Activated T-helper 9 cell treated with anti-CD3 and anti-CD28 coated beads, Interleukin-2, amount 50 U/mL, for 16 hours (primary cell): Measurements from ENCODE around the gene ALPP.
"Not testable (repeated sequence)": the region's sequence is repeated elsewhere in the genome, so short reads cannot be mapped to it uniquely, and the experiment has no call there.

Experiments
- DNase-seq: peaks from one replicate; pipeline ENCODE4 v3.0.0-alpha.2; 2020; ENCODE audit warnings: low read depth

Gene ALPP

DNA sequence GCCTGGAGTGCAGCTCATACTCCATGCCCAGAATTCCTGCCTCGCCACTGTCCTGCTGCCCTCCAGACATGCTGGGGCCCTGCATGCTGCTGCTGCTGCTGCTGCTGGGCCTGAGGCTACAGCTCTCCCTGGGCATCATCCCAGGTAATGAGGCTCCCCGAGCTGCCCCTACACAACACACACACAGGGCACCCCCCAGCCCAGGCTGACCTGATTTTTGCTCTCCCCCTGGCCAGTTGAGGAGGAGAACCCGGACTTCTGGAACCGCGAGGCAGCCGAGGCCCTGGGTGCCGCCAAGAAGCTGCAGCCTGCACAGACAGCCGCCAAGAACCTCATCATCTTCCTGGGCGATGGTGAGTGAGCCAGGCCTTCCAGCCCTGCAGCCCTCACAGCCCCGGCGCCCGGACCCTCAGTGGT, at the start of gene ALPP:
Gene ALPP, plus strand, starts transcription at position 17 of the 417 bp plus-strand sequence. Its CDS starts 52 bp downstream, at position 69.
- not testable (repeated sequence) for DNase-seq

DNA sequence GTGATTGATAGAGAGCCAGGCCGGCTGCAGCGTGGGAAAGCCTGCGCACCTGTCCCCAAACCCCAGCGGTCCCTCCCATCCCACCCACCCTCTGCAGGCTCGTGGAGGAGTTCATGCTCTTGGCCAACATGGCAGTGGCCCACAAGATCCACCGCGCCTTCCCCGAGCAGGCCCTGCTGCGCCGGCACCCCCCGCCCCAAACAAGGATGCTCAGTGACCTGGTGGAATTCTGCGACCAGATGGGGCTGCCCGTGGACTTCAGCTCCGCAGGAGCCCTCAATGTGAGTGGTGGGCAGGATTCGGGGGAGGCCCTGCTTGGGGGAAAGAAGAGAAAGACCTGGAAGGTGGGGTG, 48.9 kb upstream of the ALPP start:
- DNase-seq: no peak

DNA sequence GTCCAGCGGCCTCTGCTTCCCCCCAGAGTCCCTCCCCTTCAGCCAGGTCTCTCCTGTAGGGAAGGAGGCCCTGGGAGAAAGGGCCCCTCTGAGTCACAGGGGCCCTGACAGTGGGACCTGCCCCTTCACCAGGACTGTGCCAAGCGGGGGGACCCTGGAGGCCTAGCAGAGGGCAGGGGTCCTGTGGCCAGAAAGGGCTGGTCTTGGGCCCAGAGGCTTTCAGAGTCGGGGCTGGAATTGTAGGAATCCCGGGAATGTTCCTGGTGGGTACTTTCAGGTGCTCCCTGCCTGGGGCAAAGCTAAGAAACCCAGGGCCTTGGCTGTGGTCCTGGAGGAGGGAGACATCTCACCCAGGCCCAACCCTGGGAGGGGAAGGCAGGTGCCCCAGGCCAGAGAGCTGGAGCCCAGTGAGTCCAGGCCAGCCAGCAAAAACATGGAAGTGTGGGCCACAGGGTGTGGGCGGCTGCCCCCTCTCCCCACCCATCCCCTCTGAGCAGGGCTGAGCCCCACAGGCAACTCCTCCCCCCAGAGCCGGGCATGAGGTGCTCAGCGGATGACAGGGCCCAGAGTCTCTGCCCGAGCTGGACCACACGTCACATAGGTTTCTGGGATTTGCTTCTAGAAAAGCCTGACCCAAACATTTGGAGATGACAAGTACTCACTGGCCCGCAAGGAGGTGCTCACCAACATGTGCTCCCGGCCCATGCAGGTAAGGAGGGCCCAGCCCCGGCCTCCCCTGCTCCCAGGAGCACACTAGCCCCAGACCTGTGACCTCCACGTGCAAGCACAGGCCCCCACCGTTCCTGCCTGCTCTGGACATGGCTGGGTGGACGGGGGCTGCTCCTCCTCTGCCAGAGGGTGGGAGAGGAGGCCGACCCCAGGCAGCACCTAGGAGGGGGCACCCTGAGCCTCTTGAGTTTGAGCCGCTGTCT, 48.2 kb upstream of the ALPP start:
- DNase-seq: no peak

DNA sequence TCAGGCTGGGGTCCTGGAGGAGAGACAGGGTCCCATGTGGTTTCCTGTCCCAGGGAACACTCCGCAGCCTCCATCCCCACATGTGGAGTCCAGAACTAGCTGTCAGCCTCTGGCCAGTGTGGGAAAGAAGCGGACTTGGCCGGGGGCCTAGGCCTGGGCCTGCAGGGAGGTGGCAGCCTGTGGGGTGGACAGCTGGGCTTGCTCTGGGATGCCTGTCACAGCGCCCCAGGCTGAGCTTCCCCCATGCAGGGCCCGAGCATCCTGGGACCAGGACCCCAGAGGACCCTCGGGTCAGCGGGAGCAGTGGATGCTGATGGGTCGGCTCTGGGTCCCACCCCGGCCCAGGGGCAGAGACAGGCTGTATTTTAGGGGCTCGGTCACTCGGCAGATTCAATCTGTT, 47.5 kb upstream of the ALPP start:
- not testable (repeated sequence) for DNase-seq

DNA sequence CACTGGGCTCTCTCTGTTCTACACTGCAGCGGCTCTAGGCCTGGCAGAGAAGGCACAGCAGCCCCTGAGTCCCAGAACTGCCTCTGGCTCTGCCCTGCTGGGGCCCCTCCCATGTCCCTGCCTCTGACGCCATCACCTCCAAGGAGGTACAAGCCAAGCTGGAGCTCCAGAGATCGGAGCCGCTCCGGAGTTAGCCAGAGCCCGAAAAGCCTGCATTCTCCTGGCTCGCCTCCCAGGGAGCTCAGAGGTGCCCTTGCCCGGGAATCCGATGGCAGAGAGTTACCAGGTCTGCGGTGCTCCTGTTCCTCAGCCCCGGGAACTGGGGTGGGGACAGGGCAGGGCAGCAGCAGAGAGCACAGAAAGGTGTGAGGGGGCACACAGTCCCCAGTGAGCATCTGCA, 46.9 kb upstream of the ALPP start:
- not testable (repeated sequence) for DNase-seq

DNA sequence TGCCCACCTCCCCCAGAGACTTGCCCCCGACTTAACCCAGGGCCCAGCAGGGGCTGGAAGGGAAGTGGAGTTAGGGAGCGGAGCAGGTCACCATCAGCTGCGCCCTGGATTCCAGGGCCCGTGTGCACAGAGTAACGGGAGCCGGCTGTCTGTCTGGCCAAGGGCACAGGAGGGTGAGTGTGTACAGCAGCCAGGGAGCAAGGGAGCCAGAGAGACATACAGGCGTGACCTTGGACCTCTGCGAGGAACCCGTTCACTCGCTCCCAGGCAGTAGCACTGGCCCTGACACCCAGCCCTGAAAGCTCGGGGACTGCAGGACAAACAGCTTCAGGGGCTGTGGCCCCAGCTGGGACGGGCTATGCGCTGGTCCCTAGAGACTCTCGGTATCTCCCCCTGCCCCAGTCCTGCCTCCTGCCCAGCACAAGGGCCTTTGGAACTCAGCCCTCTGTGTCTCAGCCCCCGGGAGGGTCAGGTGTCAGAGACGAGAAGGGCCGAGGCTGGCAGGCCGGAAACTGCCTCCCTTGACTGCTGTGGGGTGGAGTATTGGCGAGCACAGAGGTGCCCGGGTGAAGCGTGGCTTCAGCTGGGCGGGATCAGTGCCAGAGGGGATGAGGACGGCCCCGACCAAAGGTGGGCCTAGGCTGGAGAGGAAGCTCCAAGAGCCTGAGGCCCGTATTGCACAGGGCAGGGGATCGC, 46.2 kb upstream of the ALPP start:
- DNase-seq: not testable (repeated sequence)

DNA sequence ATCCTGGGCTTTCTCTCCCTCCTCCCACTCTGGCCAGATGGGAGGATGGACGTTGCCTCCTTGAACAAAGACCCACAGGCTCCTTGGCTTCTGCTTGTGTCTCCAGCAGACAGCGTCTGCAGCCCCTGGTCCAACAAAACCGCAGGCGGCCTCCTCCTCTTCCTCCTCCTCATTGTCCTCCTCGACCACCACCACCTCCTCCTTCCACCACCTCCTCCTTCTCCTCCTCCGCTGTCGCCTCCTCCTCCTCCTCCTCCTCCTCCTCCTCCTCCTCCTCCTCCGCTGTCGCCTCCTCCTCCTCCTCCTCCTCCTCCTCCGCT, 45.7 kb upstream of the ALPP start:
- no peak for DNase-seq

DNA sequence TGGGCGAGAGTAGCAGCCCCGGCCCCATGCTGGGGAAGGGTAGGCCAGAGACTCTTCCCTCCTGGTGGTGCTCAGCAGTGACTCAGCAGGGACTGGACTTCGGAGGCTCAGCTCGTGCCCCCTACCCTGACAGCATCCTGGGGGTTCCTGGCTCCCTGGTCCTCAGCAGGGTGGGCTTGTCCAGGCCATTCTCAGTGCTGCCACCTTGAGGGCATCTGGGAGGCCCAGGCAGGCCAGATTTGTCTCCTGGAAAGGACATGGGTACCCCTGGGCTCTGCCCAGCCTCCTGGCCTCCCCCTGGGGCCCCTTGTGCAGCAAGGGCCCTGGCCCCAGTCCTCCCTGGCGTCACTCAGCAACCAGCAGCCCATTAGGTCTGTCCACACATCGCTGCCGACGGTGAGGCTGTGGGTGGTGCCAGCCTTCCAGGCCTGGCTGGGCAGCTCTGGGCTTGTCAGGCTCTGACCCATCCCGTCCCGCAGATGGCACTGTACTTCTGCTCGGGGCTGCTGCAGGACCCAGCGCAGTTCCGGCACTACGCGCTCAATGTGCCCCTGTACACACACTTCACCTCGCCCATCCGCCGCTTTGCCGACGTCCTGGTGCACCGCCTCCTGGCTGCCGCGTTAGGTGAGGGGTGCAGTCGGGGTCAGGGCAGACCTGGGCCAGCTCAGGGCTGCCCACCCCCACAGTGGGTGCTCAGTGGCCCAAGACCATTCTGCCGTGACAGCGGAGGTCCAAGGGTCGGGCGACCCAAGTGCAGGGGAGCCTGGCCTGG, 45.0 kb upstream of the ALPP start:
- no peak for DNase-seq

DNA sequence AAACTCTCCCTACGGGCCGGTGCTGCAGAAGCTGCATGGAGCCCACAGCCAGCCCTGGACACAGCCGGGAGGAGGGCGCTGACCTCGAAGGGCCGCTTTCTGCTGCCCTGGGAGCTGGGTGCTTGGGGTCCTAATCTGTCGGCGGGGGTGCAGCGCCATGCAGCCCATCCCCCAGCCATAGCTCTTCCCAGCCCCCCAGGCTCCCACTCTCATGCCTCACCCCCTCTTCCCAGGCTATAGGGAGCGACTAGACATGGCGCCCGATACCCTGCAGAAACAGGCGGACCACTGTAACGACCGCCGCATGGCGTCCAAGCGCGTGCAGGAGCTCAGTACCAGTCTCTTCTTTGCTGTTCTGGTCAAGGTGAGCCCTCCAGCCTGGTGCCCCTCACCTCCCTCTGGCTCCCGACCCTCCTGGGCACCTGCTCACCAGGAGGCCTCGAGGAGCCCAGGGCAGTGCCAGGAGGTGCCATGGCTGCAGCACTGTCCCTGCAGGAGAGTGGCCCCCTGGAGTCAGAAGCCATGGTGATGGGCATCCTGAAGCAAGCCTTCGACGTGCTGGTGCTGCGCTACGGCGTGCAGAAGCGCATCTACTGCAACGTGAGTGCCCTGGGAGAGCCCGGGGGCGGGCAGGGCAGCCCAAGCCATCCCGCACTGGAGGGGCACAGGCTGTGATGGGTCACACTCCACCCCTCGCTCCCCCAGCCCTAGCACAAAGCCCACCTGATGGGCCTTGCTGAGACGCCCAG, 44.2 kb upstream of the ALPP start:
- not testable (repeated sequence) for DNase-seq

DNA sequence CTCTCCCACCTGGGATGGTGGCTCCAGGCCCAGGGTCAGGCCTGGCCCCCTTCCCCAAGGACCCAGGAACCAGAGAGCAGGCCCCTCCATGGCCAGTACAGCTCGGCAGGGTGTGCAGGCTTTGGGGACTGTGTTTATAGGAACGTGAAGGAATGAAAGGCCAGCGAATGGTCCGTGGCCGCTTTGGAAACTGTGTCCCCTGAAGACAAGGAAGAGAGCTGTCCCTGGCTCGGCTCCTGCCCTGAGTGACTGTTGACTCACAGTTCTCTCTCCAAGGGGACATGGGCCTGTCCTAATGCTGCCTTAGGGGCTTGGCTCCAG, 43.7 kb upstream of the ALPP start:
- not testable (repeated sequence) for DNase-seq

DNA sequence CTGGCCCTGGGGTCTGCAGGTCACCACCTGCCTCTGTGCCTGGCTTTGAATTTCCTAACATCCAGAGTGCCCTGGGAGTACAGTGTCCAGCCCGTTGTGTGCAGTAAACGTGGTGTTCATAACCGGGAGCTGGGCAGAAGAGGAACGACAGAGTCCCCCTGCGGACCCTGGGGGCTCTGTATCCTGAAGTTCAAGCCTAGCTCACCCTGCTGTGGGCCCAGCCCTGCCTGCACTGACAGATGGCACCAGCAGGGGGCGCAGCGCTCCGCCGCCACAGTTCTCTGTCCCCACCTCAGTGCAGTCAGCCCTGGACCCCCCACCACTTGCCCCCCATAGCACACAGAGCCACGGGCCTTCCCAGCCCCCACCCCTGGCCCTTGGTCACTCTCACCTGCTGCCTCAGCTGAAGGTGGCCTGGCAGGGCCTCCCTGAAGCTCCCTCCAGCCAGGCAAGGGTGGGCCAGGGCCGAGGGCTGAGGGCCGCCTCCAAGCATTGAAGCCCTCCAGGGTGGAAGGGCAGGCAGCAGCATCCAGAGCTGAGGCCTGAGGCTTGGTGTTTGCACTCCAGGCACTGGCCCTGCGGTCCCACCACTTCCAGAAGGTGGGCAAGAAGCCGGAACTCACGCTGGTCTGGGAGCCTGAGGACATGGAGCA, 43.2 kb upstream of the ALPP start:
- not testable (repeated sequence) for DNase-seq

DNA sequence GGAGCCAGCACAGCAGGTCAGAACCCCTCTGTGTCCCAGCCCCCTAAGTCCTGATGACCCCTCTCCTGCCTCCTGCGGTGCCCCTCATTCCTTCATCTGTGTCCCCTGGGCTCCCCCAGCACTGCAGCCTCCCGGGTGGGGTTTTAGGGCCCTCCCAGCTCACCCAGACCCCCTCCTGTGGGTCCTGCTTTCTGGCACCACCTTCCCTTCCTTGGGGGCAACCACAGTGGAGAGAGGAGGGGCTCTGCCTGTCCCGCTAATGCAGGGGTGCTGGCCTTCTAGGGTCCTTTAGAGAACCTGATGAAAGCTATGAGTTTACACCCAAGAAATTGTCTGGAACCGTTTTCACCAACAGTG, 42.7 kb upstream of the ALPP start:
- DNase-seq: no peak

DNA sequence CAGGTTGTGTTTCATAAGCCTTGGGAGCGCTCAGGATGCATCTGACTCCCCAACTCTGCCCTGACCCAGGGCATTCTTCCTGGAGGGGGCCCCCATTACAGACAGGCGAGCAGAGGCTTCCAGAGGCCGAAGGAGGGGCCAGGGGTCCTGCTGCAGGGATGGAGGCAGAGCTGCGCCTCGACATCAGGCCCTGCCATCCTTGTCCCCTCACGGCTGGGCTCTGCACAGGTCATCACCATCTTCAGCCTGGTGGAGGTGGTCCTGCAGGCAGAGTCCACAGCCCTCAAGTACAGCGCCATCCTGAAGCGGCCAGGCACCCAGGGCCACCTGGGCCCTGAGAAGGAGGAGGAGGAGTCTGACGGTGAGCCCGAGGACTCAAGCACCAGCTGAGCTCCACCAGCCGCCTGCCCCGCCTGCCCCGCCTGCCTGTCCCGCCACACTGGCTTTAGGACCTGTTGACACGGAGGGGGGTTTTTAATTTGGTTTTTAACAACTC, 42.3 kb upstream of the ALPP start:
- no peak for DNase-seq

DNA sequence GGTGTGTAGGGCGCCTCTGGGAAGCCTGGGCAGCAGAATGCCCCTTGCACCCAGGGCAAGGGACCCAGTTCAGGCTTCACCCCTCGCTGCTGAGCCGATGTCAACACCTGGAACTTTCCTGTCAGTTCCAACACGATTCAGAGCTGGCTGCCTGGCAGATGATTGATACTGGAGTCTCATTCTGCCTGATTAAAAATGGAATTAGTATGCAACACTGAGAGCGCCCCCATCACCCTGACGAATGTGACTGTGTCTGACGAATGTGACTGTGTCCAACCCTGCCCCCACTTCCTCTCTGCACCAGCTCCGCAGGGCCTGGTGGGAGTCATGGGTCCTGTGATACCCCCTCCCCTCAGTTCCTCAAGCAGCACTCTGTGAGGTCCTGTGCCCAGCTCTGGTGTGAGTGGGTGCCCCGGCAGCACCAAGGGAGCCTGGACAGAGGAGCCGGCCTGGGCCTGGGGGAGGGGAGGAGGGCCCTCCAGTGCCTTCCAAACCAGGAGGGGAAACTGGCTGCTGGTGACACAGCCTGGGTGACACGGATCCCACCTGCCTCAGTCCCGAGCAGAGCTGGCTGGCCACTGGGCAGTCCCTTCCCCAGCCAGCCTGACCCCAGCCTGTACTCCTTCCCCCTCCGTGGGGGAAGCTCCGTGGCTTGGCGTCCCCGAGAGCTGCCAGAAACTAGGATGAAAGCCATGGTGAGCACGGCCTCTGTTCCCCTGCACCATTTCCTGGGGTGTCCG, 41.4 kb upstream of the ALPP start:
- no peak for DNase-seq

DNA sequence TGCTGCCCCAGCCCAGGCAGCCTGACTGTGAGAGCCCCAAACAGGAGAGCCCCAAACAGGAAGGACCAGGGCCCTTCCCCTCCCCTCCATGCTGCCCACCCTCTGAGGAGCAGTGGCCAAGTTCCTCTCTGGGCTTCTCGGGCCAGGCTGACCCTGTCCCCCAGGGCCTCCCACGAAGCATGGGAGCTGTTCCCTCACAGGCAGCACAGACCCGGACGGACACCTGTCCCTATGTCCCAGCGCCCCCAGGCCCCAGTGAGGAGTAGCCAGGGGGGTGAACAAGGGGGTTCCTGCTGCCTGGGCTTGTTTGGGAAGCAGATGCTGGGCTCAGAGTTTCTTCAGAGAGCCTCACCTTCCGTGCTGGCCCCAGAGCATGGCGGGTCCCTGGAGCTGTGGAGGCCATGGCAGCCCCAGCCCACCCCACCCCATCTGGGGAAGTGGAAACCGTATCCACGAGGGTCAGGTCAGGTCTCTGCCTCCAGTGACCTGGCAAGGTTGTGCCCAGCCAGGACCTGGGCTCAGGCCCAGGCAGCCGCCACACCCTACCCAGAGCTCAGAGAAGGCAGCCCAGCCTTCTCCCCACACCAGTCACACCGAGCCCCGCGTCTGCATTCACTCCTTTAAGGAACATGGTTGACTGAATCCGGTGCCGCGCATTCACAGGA, 40.3 kb upstream of the ALPP start:
- not testable (repeated sequence) for DNase-seq

DNA sequence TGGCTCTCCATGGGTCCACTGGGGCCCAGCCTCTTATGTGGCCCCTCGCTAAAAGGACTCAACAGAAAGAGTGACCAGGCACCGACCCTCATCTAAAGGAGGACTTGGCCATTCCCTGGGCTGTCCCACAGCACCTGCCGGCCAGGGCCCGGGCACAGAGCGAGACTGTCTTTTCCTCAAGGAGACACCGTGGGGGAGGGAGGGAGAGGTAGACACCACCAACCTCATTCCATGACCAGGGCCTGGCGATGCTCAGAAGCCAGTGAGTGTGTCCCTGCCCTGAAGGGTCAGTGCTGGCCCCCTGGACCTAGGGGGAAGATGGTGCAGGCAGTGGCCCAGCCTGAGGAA, 39.8 kb upstream of the ALPP start:
- DNase-seq: no peak

DNA sequence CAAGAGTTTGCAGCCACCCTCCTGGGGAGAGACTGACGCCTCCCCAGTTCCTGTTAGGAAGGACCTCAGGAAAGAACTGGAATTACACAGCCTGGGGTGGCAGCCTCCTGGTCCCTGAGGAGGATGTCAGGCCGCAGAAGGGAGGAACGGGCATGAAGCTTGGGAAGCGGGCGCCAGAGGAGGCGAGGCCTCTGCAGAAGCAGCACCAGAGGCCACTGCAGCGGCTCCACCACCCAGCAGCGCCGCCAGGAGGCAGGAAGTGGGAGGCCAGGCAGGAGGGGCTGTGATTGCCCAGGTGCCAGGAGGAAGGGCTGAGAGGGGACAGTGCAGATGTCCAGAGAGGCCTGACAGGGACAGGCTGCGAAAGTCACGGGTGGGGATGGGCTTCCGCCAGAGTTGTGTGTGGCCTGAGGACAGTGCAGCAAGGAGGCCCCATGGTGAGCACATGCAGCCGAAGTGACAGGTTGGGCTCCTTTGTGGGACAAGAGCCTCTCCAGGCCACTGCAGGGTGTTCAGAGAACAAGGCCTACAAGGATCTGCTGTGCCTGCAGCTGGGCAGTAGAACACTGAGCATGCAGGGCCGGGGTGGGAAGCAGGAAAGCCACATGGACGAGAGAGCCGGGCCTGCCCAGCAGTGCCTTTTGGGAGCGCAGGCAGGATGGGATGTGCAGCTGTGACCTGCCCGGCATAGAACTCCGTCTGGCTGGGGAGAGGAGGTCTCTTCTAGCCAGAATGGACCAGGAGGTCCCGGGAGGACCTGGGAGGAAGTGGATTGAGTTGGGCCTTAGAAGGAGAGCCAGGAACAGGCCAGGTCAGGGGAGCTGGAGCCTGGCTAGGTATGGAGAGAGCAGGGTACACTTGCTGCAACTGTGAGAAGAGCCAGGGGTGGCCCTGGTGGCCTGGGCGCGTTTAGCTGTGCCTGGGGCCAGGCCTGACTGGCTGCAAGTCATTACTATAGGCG, 39.1 kb upstream of the ALPP start:
- DNase-seq: no peak

DNA sequence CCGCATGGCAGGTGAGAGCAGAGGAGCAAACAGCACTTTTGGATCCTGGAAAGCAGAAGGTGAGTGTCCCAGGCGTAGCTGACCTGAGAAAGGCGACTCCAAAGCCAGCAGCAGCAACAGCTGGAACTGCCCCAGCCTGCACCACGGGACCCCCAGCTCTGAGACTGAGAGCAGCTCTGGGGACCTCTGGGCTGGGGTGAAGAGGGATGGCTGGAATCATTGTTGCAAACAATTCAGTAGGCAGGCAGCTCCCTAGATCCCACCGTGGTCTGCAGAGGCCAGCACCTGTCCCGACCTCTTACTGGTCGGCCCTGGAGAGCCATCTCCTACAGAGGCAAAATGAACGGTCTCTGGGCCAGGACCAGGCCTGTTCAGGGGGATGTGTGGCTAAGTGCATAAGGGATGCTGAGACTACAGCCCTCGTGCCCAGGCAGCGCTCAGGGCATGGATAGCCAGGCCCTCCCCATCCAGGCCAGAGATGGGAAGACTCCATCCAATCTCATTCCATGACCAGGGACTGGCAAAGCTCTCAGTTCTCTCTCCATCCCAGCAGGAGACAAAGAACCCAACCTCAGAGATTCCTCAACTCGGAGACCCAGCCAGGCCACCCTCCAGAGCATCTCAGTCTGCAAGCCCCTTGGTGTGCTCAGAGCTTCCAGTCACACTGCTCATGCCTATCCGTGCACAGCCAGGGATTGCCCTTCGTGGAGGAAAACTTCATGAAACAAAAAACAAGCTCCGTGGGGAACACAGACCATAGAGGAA, 38.2 kb upstream of the ALPP start:
- DNase-seq: no peak
